LoVo (cell line): ENCODE data around the gene PDE6H.

ENCODE experiments used
- DNase-seq: peaks from one replicate; pipeline ENCODE4 v3.0.0-alpha.2; 2016; ENCODE audit warnings: low spot score

PDE6H gene

GRCh38 chr12:15001733-15002382 is 29.0 kb downstream of the PDE6H start:
- no peak for DNase-seq

GRCh38 chr12:15004421-15004820 is 31.6 kb downstream of the PDE6H start:
- no peak for DNase-seq

DNA sequence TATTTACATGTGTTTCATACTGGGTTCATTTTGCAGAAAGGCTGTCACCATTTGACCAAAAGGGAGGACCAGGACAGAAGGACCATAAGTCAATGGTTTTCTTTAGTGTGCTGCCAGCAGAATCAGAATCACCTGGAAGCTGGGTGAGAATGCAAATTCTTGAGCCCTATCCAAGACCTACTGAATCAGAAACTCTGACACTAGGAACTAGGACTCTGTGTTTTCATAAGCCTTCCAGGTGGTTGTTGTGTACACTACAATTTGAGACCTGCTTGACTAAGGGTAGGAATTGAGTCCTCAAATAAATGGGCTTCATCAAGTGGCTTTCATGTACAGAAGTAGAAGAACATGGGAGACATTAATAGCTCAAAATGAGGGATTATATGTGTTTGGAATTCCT is 32.2 kb downstream of the PDE6H start:
- DNase-seq, result no peak

GRCh38 chr12:15007551-15007950 is 34.7 kb downstream of the PDE6H start:
- no peak for DNase-seq

DNA sequence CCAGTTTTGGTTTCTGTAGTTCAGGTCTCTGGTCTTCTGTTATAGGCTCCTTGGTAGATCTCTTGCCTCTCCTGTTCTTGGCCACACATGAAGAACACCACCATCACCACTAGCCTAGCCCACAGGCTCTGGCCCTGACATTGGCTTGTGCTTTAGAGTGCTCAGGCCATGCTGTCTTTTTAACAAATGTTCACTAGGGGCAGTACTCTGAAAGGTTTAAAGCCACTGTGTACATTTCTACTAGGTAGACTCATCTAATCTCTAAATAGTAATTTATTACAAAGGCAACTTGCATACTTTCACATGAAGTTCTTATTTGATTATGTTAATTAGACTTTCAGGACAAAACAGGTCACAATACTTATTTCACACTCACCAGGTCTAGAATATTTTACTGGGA is 38.3 kb downstream of the PDE6H start:
- DNase-seq, result no peak

GRCh38 chr12:15013634-15014179 is 40.9 kb downstream of the PDE6H start:
- DNase-seq, result no peak

GRCh38 chr12:15014708-15015107 is 41.9 kb downstream of the PDE6H start:
- DNase-seq, result no peak

DNA sequence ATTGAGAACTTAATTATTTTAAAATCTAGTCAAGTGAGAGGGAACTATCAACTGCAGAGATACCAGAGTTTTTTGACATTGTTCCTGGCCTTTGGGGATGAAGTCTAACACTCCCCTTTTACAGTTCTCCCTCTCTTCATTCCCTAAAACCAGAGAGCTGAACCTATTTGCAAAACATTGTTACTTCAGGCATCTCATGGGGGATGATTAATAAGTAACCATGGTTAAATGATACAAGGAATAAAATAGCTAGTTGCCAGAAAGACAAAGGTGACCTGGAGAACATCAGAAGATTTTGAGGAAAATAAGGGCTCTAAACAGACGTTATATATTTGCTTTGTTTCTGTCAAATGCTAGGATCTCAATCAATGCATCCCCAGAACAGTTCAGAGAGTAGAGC is 42.3 kb downstream of the PDE6H start:
- DNase-seq, result no peak

DNA sequence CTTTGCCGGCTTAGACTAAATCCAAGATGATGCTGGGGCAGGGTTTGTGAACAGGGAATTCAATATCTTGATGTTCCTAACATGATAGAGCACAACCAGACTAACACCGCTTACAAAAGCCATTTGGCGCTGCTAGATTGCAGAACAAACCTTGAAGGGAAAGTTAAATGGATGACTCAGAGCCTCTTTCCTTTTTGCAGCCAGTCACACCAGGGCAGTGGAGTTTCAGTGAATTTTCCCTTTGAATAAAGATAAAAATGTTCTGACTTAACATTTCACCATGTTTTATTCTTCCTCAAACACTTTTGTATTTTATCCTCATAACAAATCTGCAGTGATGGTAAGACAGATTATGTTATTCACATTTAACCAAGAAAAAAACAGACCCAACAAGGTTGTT is 47.3 kb downstream of the PDE6H start:
- DNase-seq, result no peak
